Measurements from ENCODE around the gene MYO5B.

Gene MYO5B

GRCh38 chr18:49833814-49834213 is 361.1 kb downstream of the MYO5B start:
- TF ChIP-seq CTCF (IDR thresholded peaks at IDR 0.05; ENCODE audit: low read depth, low read length): no peak
- Histone ChIP-seq H3K27me3 (ENCODE audit: insufficient read depth, low read depth, severe bottlenecking) (no peaks in the 10 kb centered on the region), H3K4me3 (ENCODE audit: low read depth, low read length) (no peak overlapping the region), H3K36me3 (no peaks in the 10 kb centered on the region), H3K27ac (no peak overlapping the region), H3K9me3 (ENCODE audit: severe bottlenecking) (no peaks in the 10 kb centered on the region)
- no peak for DNase-seq

DNA sequence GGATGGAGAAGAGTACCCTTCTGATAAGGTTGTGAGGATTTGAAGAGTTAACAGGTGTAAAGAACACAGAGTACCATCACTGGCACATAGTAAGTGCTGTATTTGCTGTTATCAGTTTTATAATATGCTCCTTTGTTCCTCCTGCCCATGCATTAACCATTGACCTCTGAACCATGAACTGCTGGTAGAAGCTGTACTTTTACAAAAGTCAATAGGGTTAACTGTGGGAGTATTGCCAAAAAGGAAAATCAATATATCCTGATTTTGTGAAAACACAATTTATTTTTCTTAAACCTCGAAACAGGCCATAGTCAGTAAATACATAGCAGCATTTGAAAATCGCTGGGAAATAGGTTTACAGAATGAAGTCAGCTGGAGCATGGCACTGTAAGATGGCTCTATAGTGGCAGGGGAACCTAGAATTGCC is 362.7 kb downstream of the MYO5B start:
- Histone ChIP-seq H3K27me3 (ENCODE audit: insufficient read depth, low read depth, severe bottlenecking) (no peaks in the 10 kb centered on the region), H3K9me3 (ENCODE audit: severe bottlenecking) (peaks cover 2% of the 10 kb centered on the region), H3K36me3 (no peaks in the 10 kb centered on the region), H3K4me3 (ENCODE audit: low read depth, low read length) (no peak overlapping the region), H3K27ac (no peak overlapping the region)
- DNase-seq: no peak
- TF ChIP-seq CTCF (IDR thresholded peaks at IDR 0.05; ENCODE audit: low read depth, low read length): no peak

- DNase-seq: no peak
- no peak overlapping the region for H3K4me3 ChIP-seq (ENCODE audit: low read depth, low read length)
- H3K9me3 ChIP-seq (ENCODE audit: severe bottlenecking): peaks cover 4% of the 10 kb centered on the region
- no peaks in the 10 kb centered on the region for H3K36me3 ChIP-seq
- TF ChIP-seq CTCF (IDR thresholded peaks at IDR 0.05; ENCODE audit: low read depth, low read length): no peak
- no peaks in the 10 kb centered on the region for H3K27me3 ChIP-seq (ENCODE audit: insufficient read depth, low read depth, severe bottlenecking)
- no peak overlapping the region for H3K27ac ChIP-seq
Observed at GRCh38 chr18:49827996-49828395, 367.0 kb downstream of the MYO5B start.

DNA sequence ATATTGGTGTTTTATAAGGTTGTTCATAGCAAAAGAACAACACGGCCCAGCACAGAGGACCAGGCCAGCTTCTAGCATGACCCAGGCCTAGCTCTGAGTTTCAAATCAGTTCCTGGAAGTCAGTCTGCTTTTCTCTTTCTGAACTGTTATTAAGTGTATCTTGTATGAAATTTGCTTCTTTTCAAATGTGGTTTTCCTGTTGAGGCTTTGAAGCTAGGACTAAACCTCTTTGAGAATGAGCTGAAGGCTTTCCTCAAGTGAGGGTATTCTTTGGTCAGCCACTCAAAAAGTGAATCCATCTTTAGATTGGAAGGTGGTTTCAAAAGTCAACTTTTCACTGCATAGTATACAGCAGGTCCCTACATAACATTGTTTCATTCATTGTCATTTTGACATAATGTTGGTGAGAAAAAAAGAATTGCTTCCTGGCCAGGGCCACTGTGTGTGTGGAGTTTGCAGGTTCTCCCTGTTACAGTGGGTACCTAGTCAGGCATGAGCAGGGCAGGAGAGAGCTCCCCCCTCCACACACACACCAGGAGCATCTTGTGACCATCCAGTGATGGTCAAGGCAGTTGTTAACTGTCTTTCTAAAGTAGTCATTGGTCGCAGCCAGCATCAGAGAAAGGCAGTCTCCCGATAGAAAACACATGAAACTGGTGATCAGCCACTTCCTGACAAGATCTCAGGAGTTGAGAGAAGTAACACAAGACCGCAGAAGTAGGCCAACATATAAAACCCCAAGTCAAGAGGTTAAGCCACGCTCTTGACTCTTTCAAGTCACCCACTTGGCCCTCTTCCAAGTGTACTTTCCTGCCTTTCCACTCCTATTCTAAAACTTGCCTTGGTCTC is 374.9 kb downstream of the MYO5B start:
- H3K9me3 ChIP-seq (ENCODE audit: severe bottlenecking): no peaks in the 10 kb centered on the region
- no peak overlapping the region for H3K27ac ChIP-seq
- no peaks in the 10 kb centered on the region for H3K27me3 ChIP-seq (ENCODE audit: insufficient read depth, low read depth, severe bottlenecking)
- no peak for DNase-seq
- no peak overlapping the region for H3K4me3 ChIP-seq (ENCODE audit: low read depth, low read length)
- H3K36me3 ChIP-seq: no peaks in the 10 kb centered on the region
- TF ChIP-seq CTCF (IDR thresholded peaks at IDR 0.05; ENCODE audit: low read depth, low read length): no peak

GRCh38 chr18:49819071-49819662 is 375.8 kb downstream of the MYO5B start:
- H3K36me3 ChIP-seq: no peaks in the 10 kb centered on the region
- no peaks in the 10 kb centered on the region for H3K27me3 ChIP-seq (ENCODE audit: insufficient read depth, low read depth, severe bottlenecking)
- DNase-seq: no peak
- TF ChIP-seq CTCF (IDR thresholded peaks at IDR 0.05; ENCODE audit: low read depth, low read length): no peak
- H3K4me3 ChIP-seq (ENCODE audit: low read depth, low read length): no peak overlapping the region
- no peak overlapping the region for H3K27ac ChIP-seq
- H3K9me3 ChIP-seq (ENCODE audit: severe bottlenecking): no peaks in the 10 kb centered on the region
